Upper lobe of left lung (tissue), 4 donors: ENCODE results near the gene PTPRN2.

ENCODE experiments used
- EP300 ChIP-seq, 4 donors: sonication (generic); formaldehyde crosslinking; IDR thresholded peaks; one replicate each; pipeline ENCODE4 v1.5.1; 2017; ENCODE audit warnings: antibody characterized with exemption in 4 of 4, control low read depth in 2 of 4
- POLR2A ChIP-seq, 4 donors: fragments of 450-650 bp; IDR thresholded peaks; one replicate each; pipeline ENCODE4 v1.5.1; 2016 to 2017; ENCODE audit warnings: antibody characterized with exemption in 4 of 4, mild to moderate bottlenecking in 2 of 4
- POLR2AphosphoS5 ChIP-seq, 2 donors: sonication (generic); formaldehyde crosslinking; IDR thresholded peaks; one replicate each; pipeline ENCODE4 v1.5.1; 2017; ENCODE audit warnings: antibody characterized with exemption in 2 of 2
- TF ChIP-seq, protein P1 (sequence below), 6 experiments: fragments of 450-650 bp in 4 of 6; fragments of 200-600 bp in 2 of 6; sonication (generic) in 2 of 6; IDR thresholded peaks; one replicate each; pipeline ENCODE4 v1.5.1; 2016 to 2019; ENCODE audit warnings: antibody characterized with exemption in 6 of 6

DNA sequence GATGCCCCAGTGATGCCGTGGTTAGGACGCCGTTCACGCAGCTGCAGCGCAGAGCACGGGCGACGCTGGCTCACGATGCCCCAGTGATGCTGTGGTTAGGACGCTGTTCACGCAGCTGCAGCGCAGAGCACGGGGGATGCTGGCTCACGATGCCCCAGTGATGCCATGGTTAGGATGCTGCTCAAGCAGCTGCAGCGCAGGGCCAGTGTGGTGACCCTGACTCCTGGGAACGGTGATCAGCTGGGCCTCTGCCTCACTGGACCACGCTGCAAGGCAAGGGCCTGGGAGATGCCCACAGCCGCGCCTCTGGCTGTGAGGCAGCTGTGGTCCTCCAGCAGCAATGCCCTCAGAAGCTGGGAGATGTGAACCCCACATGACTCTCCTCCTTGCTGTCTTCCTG lies 970.2 kb downstream of the PTPRN2 start:
- TF ChIP-seq, protein P1, sequence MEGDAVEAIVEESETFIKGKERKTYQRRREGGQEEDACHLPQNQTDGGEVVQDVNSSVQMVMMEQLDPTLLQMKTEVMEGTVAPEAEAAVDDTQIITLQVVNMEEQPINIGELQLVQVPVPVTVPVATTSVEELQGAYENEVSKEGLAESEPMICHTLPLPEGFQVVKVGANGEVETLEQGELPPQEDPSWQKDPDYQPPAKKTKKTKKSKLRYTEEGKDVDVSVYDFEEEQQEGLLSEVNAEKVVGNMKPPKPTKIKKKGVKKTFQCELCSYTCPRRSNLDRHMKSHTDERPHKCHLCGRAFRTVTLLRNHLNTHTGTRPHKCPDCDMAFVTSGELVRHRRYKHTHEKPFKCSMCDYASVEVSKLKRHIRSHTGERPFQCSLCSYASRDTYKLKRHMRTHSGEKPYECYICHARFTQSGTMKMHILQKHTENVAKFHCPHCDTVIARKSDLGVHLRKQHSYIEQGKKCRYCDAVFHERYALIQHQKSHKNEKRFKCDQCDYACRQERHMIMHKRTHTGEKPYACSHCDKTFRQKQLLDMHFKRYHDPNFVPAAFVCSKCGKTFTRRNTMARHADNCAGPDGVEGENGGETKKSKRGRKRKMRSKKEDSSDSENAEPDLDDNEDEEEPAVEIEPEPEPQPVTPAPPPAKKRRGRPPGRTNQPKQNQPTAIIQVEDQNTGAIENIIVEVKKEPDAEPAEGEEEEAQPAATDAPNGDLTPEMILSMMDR (IDR thresholded peaks at IDR 0.05), result no peak
- TF ChIP-seq POLR2A (IDR thresholded peaks at IDR 0.05) (no peak), EP300 (IDR thresholded peaks at IDR 0.05) (no peak), POLR2AphosphoS5 (IDR thresholded peaks at IDR 0.05) (no peak)
